ENCODE results near the gene PTPRO.

PTPRO gene

GRCh38 chr12:15350643-15351042, 28.3 kb downstream of the PTPRO start:
- DNase-seq: no peak

GRCh38 chr12:15355766-15356165, 33.5 kb downstream of the PTPRO start:
- DNase-seq: no peak

- no peak for DNase-seq
Observed at GRCh38 chr12:15356951-15357364, 34.6 kb downstream of the PTPRO start.

- no peak for DNase-seq
Observed at GRCh38 chr12:15364221-15365160, 42.2 kb downstream of the PTPRO start.

- no peak for DNase-seq
Observed at GRCh38 chr12:15368812-15369211, 46.5 kb downstream of the PTPRO start.

GRCh38 chr12:15372352-15372751, 50.0 kb downstream of the PTPRO start:
- DNase-seq: no peak

- DNase-seq: no peak
Observed at GRCh38 chr12:15387772-15388171, 65.5 kb downstream of the PTPRO start.

GRCh38 chr12:15389561-15389960, 67.3 kb downstream of the PTPRO start:
- no peak for DNase-seq

- no peak for DNase-seq
Observed at GRCh38 chr12:15393037-15393436, 70.7 kb downstream of the PTPRO start.

- DNase-seq: no peak
Observed at GRCh38 chr12:15393995-15394394, 71.7 kb downstream of the PTPRO start.

GRCh38 chr12:15404485-15404884, 82.2 kb downstream of the PTPRO start:
- DNase-seq: peak; percentile 90

- DNase-seq: no peak
Observed at GRCh38 chr12:15405606-15406005, 83.3 kb downstream of the PTPRO start.

- no peak for DNase-seq
Observed at GRCh38 chr12:15407025-15407424, 84.7 kb downstream of the PTPRO start.

GRCh38 chr12:15411842-15412241, 89.5 kb downstream of the PTPRO start:
- no peak for DNase-seq

GRCh38 chr12:15417691-15418090, 95.4 kb downstream of the PTPRO start:
- no peak for DNase-seq

GRCh38 chr12:15423629-15424028, 101.3 kb downstream of the PTPRO start:
- DNase-seq: peak; percentile 63

GRCh38 chr12:15427913-15428312, 105.6 kb downstream of the PTPRO start:
- no peak for DNase-seq

GRCh38 chr12:15428632-15429031, 106.3 kb downstream of the PTPRO start:
- DNase-seq: peak; percentile 19

GRCh38 chr12:15429262-15429661, 107.0 kb downstream of the PTPRO start:
- no peak for DNase-seq

GRCh38 chr12:15435597-15435996, 113.3 kb downstream of the PTPRO start:
- DNase-seq: no peak

GRCh38 chr12:15439459-15439858, 117.2 kb downstream of the PTPRO start:
- DNase-seq: no peak

GRCh38 chr12:15443050-15443449, 120.7 kb downstream of the PTPRO start:
- no peak for DNase-seq

- no peak for DNase-seq
Observed at GRCh38 chr12:15443611-15444010, 121.3 kb downstream of the PTPRO start.

GRCh38 chr12:15444523-15444922, 122.2 kb downstream of the PTPRO start:
- DNase-seq: no peak

- no peak for DNase-seq
Observed at GRCh38 chr12:15446807-15447206, 124.5 kb downstream of the PTPRO start.

All from fibroblast of skin of back (primary cell).